Small intestine (tissue), 7 donors: Measurements from ENCODE around the gene TLCD3A. TPM values are rescaled to one million over a fixed set of nuclear protein-coding genes. Genes with fewer than 3 reads are reported as not detected.
"Not testable (repeated sequence)": the region's sequence is repeated elsewhere in the genome, so short reads cannot be mapped to it uniquely, and the experiment has no call there.

Source experiments
- DNase-seq, 2 donors: peaks; one replicate each; pipeline versions ENCODE4 v3.0.0 to v3.0.0-alpha.2; 2013
- FAIRE-seq: peaks from 2 replicates; lab custom pipeline; 2012; peaks lifted over from hg19 to GRCh38; lab: Jason Lieb, UNC
- H3K27ac ChIP-seq, 3 donors: one replicate each; pipeline ENCODE4 v1.5.1; 2013; ENCODE audit warnings: low read length in 2 of 3, mild to moderate bottlenecking in 2 of 3, control low read depth in 1 of 3, inconsistent platforms in 1 of 3, low read depth in 1 of 3, moderate library complexity in 1 of 3
- H3K27me3 ChIP-seq, 3 donors: one replicate each; pipeline ENCODE4 v1.6.1; 2013; ENCODE audit warnings: low read length in 3 of 3, inconsistent platforms in 1 of 3; ENCODE audit not compliant: control insufficient read depth in 3 of 3, insufficient read depth in 3 of 3
- H3K36me3 ChIP-seq, 3 donors: one replicate each; pipeline ENCODE4 v1.6.1; 2013; ENCODE audit warnings: low read length in 3 of 3, inconsistent platforms in 1 of 3, low read depth in 1 of 3, mild to moderate bottlenecking in 1 of 3, moderate library complexity in 1 of 3; ENCODE audit not compliant: control insufficient read depth in 3 of 3, insufficient read depth in 2 of 3
- H3K4me1 ChIP-seq, 3 donors: one replicate each; pipeline ENCODE4 v1.6.1; 2013; ENCODE audit warnings: low read length in 2 of 3, inconsistent platforms in 1 of 3, low read depth in 1 of 3, mild to moderate bottlenecking in 1 of 3, moderate library complexity in 1 of 3; ENCODE audit not compliant: control insufficient read depth in 3 of 3, insufficient read depth in 2 of 3
- H3K4me3 ChIP-seq, 3 donors: one replicate each; pipeline ENCODE4 v1.5.1; 2013; ENCODE audit warnings: low read length in 3 of 3, control low read depth in 1 of 3, inconsistent platforms in 1 of 3, low read depth in 1 of 3, mild to moderate bottlenecking in 1 of 3, moderate library complexity in 1 of 3
- H3K9me3 ChIP-seq, 2 donors: one replicate each; pipeline ENCODE4 v1.6.1; 2013; ENCODE audit warnings: low read depth in 1 of 2, low read length in 1 of 2; ENCODE audit not compliant: control insufficient read depth in 2 of 2, insufficient read depth in 1 of 2
- WGBS, 3 donors: extraction: QIAGEN DNeasy Blood & Tissue Kit; methylation state at CpG; one replicate each; pipeline ENCODE4 v1.1.7; 2013; 5-methylcytosine and 5-hydroxymethylcytosine counted together
- polyA plus RNA-seq, 4 donors: library from polyadenylated mRNA; stranded (reverse) in 3 of 4; unstranded in 1 of 4; fragments of 200-250 nt in 3 of 4; fragments of 120-200 nt in 1 of 4; gene quantifications; one replicate each; pipeline versions ENCODE4 v1.2.1 to v1.2.3, GENCODE V29; 2013
- donor health status: healthy with polysubstance abuse.
- donor health status: control.
- donor health status: control.
- donor health status: Bipolar disorder and iron deficiency.
- donor health status: healthy.

TLCD3A gene
- polyA plus RNA-seq, 4 donors = 5.6 to 25.7 (median 11.8) TPM

- Histone ChIP-seq H3K4me1 (no peaks in the 10 kb centered on the region), H3K9me3 (no peaks in the 10 kb centered on the region), H3K4me3 (no peak overlapping the region), H3K36me3 (peaks cover 20 to 68% (median 49%) of the 10 kb centered on the region in 3 donors), H3K27me3 (no peaks in the 10 kb centered on the region), H3K27ac (no peak overlapping the region)
- 83 to 84% (median 83%) methylated on average over 5 of the region's 5 CpGs for WGBS, 3 donors
- DNase-seq (no peak), FAIRE-seq (no peak)
Observed at GRCh38 chr17:773016-773415, 40.6 kb downstream of the TLCD3A start.

GRCh38 chr17:773467-774312 is 41.3 kb downstream of the TLCD3A start:
- H3K4me3 ChIP-seq = no peak overlapping the region
- no peaks in the 10 kb centered on the region for H3K4me1 ChIP-seq
- H3K27ac ChIP-seq = no peak overlapping the region
- peaks cover 22 to 67% (median 54%) of the 10 kb centered on the region in 3 donors for H3K36me3 ChIP-seq
- no peaks in the 10 kb centered on the region for H3K9me3 ChIP-seq
- H3K27me3 ChIP-seq = no peaks in the 10 kb centered on the region
- DNase-seq (no peak), FAIRE-seq (no peak)
- WGBS, 3 donors = 75 to 88% (median 80%) methylated on average over 14 of the region's 14 CpGs

GRCh38 chr17:774313-774584 is 41.9 kb downstream of the TLCD3A start:
- FAIRE-seq (no peak), DNase-seq (no peak)
- Histone ChIP-seq H3K27me3 (no peaks in the 10 kb centered on the region), H3K9me3 (no peaks in the 10 kb centered on the region), H3K4me1 (no peaks in the 10 kb centered on the region), H3K36me3 (peaks cover 22 to 66% (median 51%) of the 10 kb centered on the region in 3 donors), H3K27ac (no peak overlapping the region), H3K4me3 (no peak overlapping the region)
- WGBS, 3 donors = 87 to 93% (median 92%) methylated on average over 5 of the region's 5 CpGs

DNA sequence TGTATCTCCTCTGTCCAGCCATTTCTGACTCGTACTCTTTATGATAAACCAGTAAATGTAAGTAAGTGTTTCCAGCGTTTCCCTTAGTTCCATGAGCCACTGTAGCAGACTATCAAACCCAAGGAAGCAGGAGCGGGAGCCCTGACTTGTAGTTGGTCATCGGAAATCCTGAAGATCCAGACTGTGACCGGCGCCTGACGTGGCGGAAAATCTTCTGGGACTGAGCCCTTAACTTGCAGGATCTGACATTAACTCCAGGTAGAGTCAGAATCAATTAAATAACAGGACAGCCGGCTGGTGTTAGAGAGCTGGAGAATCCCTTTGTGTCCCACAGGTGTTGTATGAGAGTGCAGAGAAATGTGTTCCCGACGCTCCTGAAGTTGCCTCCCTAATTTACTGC is 45.7 kb downstream of the TLCD3A start:
- DNase-seq = no peak
- 93 to 96% (median 95%) methylated on average over 11 of the region's 11 CpGs for WGBS, 3 donors
- no peak overlapping the region for H3K4me3 ChIP-seq
- FAIRE-seq = no peak
- H3K27me3 ChIP-seq = no peaks in the 10 kb centered on the region
- H3K27ac ChIP-seq = no peak overlapping the region
- H3K9me3 ChIP-seq = no peaks in the 10 kb centered on the region
- peaks cover 14 to 47% (median 36%) of the 10 kb centered on the region in 3 donors for H3K36me3 ChIP-seq
- peaks cover 2 to 6% (median 5%) of the 10 kb centered on the region in 3 donors for H3K4me1 ChIP-seq

DNA sequence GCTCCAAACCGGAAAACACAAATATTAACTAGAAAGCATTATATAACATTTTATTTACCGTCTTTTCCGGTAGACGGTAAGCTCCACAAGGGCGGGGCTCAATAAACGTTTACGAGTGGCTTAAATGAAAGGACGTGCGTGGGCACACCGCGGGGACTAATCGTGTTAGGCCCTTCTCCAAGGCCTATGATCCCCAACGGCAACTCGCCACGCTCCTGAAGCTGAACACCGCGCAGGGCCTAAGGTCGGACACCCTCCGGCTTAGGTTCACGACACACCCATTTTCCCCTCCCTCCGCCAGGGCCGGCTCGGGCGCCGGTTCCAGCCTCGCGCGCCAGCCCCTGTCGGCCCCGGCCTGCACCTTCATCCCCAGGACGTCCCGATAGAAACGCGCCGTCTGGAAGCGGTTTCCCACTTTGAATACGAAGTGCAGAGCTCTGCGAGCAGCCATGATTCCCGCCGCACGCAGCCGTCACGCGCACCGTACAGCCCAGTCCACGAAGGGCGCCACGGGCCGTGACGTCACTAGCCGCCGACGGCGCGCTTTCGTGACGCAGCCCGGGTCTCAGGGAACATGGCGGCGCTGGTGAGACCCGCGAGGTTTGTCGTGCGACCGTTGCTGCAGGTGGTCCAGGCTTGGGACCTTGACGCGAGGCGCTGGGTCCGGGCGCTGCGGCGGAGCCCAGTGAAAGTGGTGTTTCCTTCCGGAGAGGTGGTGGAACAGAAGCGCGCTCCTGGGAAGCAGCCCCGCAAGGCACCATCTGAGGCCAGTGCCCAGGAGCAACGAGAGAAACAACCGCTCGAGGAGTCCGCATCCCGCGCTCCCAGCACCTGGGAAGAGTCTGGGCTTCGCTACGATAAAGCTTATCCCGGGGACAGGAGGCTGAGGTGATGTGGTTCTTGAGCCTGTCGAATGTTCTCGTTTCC is 49.7 kb downstream of the TLCD3A start, which contains the start of the genes GLOD4 and MRM3:
Gene GLOD4 (minus strand): TSS at position 476 of the 927 bp plus-strand sequence. CDS start 25 bp downstream, at position 451.
Gene MRM3 (plus strand): TSS at position 549 of the 927 bp plus-strand sequence. CDS start 26 bp downstream, at position 575.
- no peaks in the 10 kb centered on the region for H3K9me3 ChIP-seq
- H3K27ac ChIP-seq = peak within 1 kb of the TSS; percentile 82 to 95 (median 85)
- peaks cover 3 to 30% (median 12%) of the 10 kb centered on the region in 3 donors for H3K36me3 ChIP-seq
- peak; percentile 89 to 98 for DNase-seq
- H3K27me3 ChIP-seq = no peaks in the 10 kb centered on the region
- peaks cover 4 to 9% (median 5%) of the 10 kb centered on the region in 3 donors for H3K4me1 ChIP-seq
- H3K4me3 ChIP-seq = peak within 1 kb of the TSS; percentile 78 to 90 (median 87)
- 0% methylated on average over 86 to 87 of the region's 87 CpGs for WGBS, 3 donors
- FAIRE-seq = no peak

GRCh38 chr17:784143-784542 is 51.7 kb downstream of the TLCD3A start:
- no peak for DNase-seq
- Histone ChIP-seq H3K4me1 (peaks cover 4 to 9% (median 5%) of the 10 kb centered on the region in 3 donors), H3K27ac (no peak overlapping the region), H3K4me3 (no peak overlapping the region), H3K9me3 (no peaks in the 10 kb centered on the region), H3K27me3 (no peaks in the 10 kb centered on the region), H3K36me3 (peaks cover 0 to 29% (median 1%) of the 10 kb centered on the region in 3 donors)
- no peak for FAIRE-seq
- 54 to 70% (median 70%) methylated on average over 3 of the region's 3 CpGs for WGBS, 3 donors

- FAIRE-seq, H3K27ac ChIP-seq, H3K4me3 ChIP-seq, H3K4me1 ChIP-seq, H3K9me3 ChIP-seq, DNase-seq, H3K27me3 ChIP-seq: not testable (repeated sequence)
- peaks cover 0 to 39% (median 7%) of the 10 kb centered on the region in 3 donors for H3K36me3 ChIP-seq
- WGBS, 3 donors = 90 to 97% (median 95%) methylated on average over 7 of the region's 7 CpGs
Observed at GRCh38 chr17:785901-786300, 53.5 kb downstream of the TLCD3A start.

DNA sequence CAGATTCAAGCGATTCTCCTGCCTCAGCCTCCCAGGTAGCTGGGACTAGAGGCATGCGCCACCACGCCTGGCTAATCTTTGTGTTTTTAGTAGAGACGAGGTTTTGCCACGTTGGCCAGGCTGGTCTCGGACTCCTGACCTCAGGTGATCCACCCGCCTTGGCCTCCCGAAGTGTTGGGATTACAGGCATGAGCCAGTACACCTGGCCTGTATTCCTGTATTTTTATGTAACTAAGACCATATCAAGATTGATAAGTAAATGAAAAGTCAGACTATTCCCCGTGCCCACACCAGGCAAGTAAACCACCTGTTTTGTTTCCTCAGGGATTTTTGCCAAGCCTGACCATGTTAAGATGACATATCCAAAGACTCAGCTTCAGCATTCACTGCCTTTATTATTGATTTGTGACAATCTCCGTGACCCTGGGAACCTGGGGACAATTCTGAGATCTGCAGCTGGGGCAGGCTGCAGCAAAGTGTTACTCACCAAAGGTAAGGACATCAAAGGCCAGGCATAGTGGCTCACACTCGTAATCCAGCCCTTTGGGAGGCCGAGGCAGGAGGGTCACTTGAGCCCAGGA is 55.3 kb downstream of the TLCD3A start:
- 72 to 86% (median 77%) methylated on average over 12 of the region's 12 CpGs for WGBS, 3 donors
- peaks cover 0 to 6% (median 4%) of the 10 kb centered on the region in 3 donors for H3K4me1 ChIP-seq
- no peak for FAIRE-seq
- H3K36me3 ChIP-seq = peaks cover 0 to 54% (median 11%) of the 10 kb centered on the region in 3 donors
- H3K27me3 ChIP-seq = no peaks in the 10 kb centered on the region
- H3K9me3 ChIP-seq = no peaks in the 10 kb centered on the region
- no peak overlapping the region for H3K27ac ChIP-seq
- DNase-seq = no peak
- no peak overlapping the region for H3K4me3 ChIP-seq
